Adrenal gland (tissue), 5 donors: ENCODE data around the gene PTPRJ.

Source experiments
- POLR2A ChIP-seq, 2 donors: fragments of 450-650 bp; IDR thresholded peaks; one replicate each; pipeline ENCODE4 v1.6.1; 2017; ENCODE audit warnings: antibody characterized with exemption in 2 of 2, mild to moderate bottlenecking in 2 of 2, moderate library complexity in 1 of 2
- TF ChIP-seq, protein P1 (sequence below), 6 experiments: fragments of 450-650 bp in 4 of 6; fragments of 200-600 bp in 2 of 6; sonication (generic) in 1 of 6; IDR thresholded peaks; 1 replicate in 5 of 6; 2 replicates in 1 of 6; pipeline versions ENCODE4 v1.5.1 to v1.8.0; 2016 to 2021; ENCODE audit warnings: antibody characterized with exemption in 6 of 6, mild to moderate bottlenecking in 2 of 6, moderate library complexity in 1 of 6
- donor health status: DM: no; HTN: no; CAD: no.

DNA sequence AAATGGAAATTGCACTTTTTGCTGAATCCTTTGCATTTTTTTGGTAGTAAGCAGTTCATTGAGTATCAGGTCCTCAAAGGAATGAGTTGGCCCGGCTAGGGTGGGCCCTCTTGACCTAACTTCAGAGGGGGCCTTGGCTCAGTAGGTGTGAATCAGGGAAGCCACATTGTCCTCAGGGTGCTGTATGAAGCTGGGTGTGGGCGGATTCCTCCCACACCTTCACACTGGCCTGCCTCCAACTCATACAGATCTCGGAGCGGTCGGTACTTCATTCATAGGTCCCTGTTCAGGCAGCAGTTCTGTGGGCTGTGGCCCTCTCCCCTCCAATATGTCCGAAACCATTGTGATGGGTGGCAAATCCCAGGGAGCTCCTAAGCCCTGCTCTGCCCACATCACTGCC lies 188.9 kb downstream of the PTPRJ start:
- TF ChIP-seq, protein P1, sequence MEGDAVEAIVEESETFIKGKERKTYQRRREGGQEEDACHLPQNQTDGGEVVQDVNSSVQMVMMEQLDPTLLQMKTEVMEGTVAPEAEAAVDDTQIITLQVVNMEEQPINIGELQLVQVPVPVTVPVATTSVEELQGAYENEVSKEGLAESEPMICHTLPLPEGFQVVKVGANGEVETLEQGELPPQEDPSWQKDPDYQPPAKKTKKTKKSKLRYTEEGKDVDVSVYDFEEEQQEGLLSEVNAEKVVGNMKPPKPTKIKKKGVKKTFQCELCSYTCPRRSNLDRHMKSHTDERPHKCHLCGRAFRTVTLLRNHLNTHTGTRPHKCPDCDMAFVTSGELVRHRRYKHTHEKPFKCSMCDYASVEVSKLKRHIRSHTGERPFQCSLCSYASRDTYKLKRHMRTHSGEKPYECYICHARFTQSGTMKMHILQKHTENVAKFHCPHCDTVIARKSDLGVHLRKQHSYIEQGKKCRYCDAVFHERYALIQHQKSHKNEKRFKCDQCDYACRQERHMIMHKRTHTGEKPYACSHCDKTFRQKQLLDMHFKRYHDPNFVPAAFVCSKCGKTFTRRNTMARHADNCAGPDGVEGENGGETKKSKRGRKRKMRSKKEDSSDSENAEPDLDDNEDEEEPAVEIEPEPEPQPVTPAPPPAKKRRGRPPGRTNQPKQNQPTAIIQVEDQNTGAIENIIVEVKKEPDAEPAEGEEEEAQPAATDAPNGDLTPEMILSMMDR (IDR thresholded peaks at IDR 0.05) = no peak
- no peak for TF ChIP-seq POLR2A (IDR thresholded peaks at IDR 0.05)
